C4-2B (cell line): Measurements from ENCODE around the gene FRMD5.
A peak's percentile ranks its signal among the peaks of the same experiment; 100 is the strongest.

ENCODE experiments used
- ZFX ChIP-seq: fragments of 450-650 bp; IDR thresholded peaks from 2 replicates; pipeline ENCODE4 v1.6.1; 2017
- TF ChIP-seq, protein P1 (sequence below): fragments of 450-650 bp; conservative IDR thresholded peaks from 2 replicates; pipeline ENCODE4 v1.5.1; 2017; ENCODE audit warnings: mild to moderate bottlenecking

DNA sequence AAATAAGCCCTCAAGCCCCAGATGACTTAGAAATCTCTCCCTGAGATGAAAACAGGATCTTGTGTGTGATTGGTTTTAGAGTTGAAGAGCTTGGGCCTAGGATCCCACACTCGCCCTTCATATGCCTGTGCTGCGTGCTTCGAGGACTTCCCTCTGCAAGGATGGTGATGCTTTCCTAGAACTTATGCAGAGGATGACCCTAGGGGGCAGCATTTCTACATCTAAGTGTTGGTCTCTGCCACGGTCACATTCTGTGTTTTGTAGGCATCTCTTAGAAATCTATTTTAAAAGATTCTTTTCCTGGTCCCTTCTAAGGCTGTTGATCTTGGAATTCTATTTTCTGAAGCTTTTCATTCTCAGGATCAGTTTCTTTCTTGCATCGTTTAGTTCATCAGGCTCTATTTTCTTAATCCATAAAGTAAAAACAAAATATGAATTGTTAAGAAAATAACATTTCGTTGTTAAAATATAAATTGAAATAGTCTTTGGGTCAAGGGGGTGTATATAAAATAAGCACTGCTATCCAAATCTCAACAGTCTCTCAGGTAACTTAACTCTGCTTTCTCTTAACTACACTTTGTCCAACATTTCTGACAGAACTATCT, 322.6 kb downstream of the FRMD5 start:
- TF ChIP-seq, protein P1, sequence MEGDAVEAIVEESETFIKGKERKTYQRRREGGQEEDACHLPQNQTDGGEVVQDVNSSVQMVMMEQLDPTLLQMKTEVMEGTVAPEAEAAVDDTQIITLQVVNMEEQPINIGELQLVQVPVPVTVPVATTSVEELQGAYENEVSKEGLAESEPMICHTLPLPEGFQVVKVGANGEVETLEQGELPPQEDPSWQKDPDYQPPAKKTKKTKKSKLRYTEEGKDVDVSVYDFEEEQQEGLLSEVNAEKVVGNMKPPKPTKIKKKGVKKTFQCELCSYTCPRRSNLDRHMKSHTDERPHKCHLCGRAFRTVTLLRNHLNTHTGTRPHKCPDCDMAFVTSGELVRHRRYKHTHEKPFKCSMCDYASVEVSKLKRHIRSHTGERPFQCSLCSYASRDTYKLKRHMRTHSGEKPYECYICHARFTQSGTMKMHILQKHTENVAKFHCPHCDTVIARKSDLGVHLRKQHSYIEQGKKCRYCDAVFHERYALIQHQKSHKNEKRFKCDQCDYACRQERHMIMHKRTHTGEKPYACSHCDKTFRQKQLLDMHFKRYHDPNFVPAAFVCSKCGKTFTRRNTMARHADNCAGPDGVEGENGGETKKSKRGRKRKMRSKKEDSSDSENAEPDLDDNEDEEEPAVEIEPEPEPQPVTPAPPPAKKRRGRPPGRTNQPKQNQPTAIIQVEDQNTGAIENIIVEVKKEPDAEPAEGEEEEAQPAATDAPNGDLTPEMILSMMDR, result peak; percentile 74
- TF ChIP-seq ZFX, result no peak
